ENCODE measurements around the gene ALOX12.

ALOX12 gene

GRCh38 chr17:7038025-7038862 is 42.4 kb downstream of the ALOX12 start:
- Histone ChIP-seq H3K9me3 (ENCODE audit: severe bottlenecking) (no peaks in the 10 kb centered on the region), H3K36me3 (no peaks in the 10 kb centered on the region), H3K27me3 (ENCODE audit: insufficient read depth, low read depth, severe bottlenecking) (no peaks in the 10 kb centered on the region), H3K27ac (no peak overlapping the region), H3K4me3 (ENCODE audit: low read depth, low read length) (no peak overlapping the region)
- no peak for DNase-seq
- TF ChIP-seq, protein P1, sequence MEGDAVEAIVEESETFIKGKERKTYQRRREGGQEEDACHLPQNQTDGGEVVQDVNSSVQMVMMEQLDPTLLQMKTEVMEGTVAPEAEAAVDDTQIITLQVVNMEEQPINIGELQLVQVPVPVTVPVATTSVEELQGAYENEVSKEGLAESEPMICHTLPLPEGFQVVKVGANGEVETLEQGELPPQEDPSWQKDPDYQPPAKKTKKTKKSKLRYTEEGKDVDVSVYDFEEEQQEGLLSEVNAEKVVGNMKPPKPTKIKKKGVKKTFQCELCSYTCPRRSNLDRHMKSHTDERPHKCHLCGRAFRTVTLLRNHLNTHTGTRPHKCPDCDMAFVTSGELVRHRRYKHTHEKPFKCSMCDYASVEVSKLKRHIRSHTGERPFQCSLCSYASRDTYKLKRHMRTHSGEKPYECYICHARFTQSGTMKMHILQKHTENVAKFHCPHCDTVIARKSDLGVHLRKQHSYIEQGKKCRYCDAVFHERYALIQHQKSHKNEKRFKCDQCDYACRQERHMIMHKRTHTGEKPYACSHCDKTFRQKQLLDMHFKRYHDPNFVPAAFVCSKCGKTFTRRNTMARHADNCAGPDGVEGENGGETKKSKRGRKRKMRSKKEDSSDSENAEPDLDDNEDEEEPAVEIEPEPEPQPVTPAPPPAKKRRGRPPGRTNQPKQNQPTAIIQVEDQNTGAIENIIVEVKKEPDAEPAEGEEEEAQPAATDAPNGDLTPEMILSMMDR (IDR thresholded peaks at IDR 0.05; ENCODE audit: low read depth, low read length), result peak; percentile 44

GRCh38 chr17:7039832-7040231 is 44.0 kb downstream of the ALOX12 start:
- no peaks in the 10 kb centered on the region for H3K9me3 ChIP-seq (ENCODE audit: severe bottlenecking)
- TF ChIP-seq, protein P1 (IDR thresholded peaks at IDR 0.05; ENCODE audit: low read depth, low read length), result no peak
- no peak overlapping the region for H3K27ac ChIP-seq
- no peaks in the 10 kb centered on the region for H3K27me3 ChIP-seq (ENCODE audit: insufficient read depth, low read depth, severe bottlenecking)
- DNase-seq, result no peak
- H3K4me3 ChIP-seq (ENCODE audit: low read depth, low read length), result no peak overlapping the region
- no peaks in the 10 kb centered on the region for H3K36me3 ChIP-seq

DNA sequence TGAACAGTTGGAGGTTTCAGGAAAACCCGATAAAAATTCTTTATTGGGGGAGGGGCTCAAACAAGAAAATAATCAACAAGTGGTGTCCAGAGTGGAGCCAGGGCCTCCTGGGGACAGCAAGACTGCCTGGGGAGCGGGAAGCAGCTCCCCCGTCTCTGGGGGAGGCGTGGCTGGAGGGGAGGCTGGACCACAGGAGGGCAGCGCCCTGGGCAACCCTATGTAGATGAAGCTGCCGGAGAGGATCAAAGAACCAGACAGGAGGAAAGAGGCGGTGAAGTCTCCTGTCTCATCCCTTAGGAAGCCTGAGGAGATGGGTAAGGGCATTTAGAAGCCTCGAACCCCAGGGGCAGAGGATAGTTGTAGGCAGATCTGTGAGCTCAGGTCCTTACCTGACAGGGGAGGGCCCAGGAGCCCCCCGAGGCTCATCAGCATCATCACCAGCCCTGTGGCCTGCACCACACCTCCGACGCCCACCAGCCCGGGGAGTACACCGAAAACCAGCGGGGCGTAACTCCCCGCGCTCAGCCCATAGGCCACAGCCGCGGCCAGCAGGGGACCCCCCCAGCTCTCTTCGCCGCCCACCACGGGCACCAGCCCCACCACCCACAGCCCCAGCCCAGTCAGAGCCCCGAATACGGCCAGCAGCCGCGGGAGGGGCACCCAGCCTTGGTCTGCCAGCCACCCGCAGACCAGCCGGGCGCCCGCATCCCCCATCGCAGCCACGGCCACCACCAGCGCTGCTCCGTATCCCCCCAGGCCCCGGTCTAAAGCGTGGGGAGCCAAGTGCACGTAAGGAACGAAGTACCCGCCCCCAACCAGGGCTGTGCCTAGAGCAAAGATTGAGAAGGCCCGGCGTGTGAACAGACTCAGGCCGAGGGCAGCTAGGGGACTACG is 46.0 kb downstream of the ALOX12 start:
- Histone ChIP-seq H3K9me3 (ENCODE audit: severe bottlenecking) (no peaks in the 10 kb centered on the region), H3K27me3 (ENCODE audit: insufficient read depth, low read depth, severe bottlenecking) (no peaks in the 10 kb centered on the region), H3K4me3 (ENCODE audit: low read depth, low read length) (no peak overlapping the region), H3K27ac (no peak overlapping the region), H3K36me3 (no peaks in the 10 kb centered on the region)
- no peak for DNase-seq
- TF ChIP-seq, protein P1 (IDR thresholded peaks at IDR 0.05; ENCODE audit: low read depth, low read length), result no peak

GRCh38 chr17:7042501-7043181 is 46.8 kb downstream of the ALOX12 start:
- H3K4me3 ChIP-seq (ENCODE audit: low read depth, low read length), result no peak overlapping the region
- no peak for DNase-seq
- H3K36me3 ChIP-seq, result no peaks in the 10 kb centered on the region
- no peaks in the 10 kb centered on the region for H3K9me3 ChIP-seq (ENCODE audit: severe bottlenecking)
- no peaks in the 10 kb centered on the region for H3K27me3 ChIP-seq (ENCODE audit: insufficient read depth, low read depth, severe bottlenecking)
- TF ChIP-seq, protein P1 (IDR thresholded peaks at IDR 0.05; ENCODE audit: low read depth, low read length), result no peak
- H3K27ac ChIP-seq, result no peak overlapping the region

DNA sequence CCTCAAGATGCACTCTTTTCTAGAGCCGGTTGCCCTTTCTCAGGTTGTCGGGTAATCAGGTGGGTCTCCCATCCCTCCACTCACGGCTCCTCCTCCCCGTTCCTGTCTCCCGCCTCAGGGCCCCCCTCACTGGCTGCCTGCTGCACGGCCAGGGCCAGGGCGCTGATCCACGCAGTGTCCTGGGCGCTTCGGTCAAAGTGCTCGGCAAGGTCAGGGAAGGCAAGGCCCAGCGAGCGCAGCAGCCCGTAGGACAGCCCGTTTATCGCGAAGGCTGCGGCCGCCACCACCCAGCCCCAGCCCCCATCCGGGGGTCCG is 47.3 kb downstream of the ALOX12 start:
- Histone ChIP-seq H3K27ac (no peak overlapping the region), H3K36me3 (no peaks in the 10 kb centered on the region), H3K9me3 (ENCODE audit: severe bottlenecking) (no peaks in the 10 kb centered on the region), H3K27me3 (ENCODE audit: insufficient read depth, low read depth, severe bottlenecking) (no peaks in the 10 kb centered on the region), H3K4me3 (ENCODE audit: low read depth, low read length) (no peak overlapping the region)
- TF ChIP-seq, protein P1 (IDR thresholded peaks at IDR 0.05; ENCODE audit: low read depth, low read length), result no peak
- no peak for DNase-seq
